ENCODE results near the gene SIRT6.
"Not testable (repeated sequence)": the region's sequence is repeated elsewhere in the genome, so short reads cannot be mapped to it uniquely, and the experiment has no call there.

The SIRT6 gene

DNA sequence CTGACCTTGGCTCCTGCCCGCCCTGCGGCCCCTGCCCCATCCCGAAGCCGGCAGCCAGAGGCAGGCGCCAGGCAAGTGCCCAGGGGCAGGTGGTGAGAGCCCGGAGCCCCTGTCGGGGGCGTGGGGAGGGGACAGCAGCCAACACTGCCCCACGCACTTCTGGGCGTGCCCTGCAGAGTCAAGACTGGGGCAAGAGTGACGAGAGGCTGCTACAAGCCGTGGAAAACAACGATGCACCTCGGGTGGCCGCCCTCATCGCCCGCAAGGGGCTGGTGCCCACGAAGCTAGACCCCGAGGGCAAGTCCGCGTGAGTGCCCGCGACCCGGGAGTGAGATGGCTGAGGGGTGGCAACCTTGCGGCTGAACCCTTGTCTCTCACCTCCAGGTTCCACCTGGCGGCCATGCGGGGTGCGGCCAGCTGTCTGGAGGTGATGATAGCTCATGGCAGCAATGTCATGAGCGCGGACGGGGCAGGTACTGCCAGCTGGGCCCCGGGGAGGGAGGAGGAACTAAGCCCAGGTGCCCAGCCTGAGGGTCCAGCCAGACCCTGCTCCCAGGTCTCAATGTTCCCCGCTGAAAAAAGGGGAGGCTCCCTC is 17.4 kb upstream of the SIRT6 start:
- DNase-seq (ENCODE audit: low spot score), result no peak

DNA sequence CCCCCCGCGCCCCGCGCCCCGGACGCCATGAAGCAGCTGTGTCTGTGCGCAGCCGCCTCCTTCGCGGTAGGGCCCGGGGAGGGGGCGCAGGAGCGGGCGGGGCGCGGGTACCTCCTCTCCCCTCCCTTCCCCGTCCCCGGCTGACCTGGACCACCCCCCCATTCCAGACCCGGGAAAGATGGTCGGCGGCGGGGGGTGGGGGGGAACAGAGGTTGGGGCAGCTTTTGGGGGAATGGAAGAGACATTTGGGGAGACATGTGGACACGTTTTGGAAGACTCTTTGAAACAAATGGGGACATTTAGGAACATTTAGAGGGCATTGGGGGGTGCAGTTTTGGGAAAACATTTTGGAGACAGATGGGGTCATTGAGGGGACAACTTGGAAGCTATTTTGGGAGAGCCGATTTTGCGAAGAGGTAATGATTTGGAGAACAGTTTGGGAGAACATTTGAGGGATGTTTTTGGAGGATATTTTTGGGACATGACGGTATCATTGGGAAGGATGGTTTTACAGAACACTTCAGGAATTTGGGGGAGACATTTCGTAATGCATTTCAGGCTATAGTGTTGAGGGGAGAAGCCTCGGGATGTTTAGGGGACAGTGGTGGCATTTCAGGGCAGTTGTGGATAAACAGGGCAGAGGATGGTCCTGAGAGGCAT is 16.2 kb upstream of the SIRT6 start:
- DNase-seq (ENCODE audit: low spot score), result no peak

DNA sequence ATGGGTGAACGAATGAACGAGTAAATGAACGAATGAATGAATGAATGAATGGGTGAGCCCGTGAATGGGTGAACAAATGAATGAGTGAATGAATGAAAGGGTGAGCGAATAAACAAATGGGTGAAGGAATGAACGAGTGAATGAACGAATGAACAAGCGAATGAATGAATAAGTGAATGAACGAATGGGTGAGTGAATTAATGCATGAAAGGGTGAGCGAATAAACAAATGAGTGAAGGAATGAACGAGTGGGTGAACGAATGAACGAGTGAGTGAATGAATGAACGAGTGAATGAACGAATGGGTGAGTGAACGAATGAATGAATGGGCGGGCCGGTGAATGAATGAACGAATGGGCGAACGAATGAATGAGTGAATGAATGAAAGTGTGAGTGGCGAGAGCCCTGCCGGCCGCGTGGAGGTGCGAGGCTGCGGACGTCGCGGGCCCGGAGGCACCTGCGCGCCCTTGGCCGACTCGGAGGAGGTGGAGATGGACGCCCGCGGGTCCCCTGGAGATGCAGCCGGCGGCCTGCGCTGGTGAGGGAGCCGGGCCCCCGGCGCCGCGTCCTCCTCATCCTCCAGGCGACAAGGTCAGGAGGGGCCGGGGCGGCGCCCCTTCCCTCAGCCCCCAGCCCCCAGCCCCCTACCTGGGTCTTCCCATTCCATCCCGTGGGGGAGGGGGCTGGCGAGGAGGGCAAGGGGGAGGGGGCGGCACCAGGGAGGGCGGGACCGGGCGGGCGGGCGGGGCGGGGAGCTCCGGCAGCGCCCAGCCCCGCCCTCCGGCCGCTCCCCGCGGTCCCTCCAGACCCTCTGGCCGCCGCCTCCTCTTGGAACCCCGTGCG is 15.5 kb upstream of the SIRT6 start:
- DNase-seq (ENCODE audit: low spot score), result no peak

DNA sequence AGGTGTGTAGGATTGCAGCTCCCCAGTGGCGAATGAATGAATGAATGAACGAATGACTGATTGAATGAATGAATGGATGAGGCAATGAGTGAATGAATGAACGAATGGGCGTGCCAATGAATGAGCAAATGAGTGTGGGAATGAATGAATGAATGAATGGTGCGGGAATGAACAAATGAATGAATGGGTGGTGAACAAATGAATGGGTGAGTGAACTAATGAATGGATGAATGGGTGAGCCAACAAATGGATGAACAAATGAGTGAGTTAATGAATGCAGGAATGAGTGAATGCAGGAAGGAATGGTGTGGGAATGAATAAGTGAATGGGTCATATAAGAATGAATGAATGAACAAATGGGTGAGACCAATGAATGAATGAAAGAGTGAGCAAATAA is 14.9 kb upstream of the SIRT6 start:
- no peak for DNase-seq (ENCODE audit: low spot score)

DNA sequence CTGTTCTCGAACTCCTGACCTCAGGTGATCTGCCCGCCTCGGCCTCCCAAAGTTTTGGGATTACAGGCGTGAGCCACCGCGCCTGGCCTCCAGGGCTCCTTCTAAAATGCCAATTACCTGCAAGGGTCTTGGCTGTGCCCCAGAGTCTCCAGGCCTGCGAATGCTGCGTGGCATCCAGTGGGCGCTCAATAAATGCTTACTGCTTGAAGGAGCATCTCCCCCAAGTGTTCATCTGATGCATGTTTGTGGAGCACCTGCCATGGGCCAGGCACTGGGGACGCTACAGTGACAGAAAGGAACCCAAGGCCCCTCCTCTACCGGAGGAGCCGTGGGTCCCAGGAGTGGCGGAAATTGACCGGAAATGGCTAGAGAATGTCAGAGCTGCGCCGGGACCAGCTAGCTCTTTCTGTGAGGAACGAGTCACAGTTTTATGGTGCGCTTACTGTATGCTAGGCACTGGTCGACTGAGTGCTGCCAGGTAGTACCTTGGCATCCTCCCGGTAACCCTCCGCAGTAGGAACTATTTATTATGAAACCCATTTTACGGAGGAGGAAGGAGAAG is 14.3 kb upstream of the SIRT6 start:
- DNase-seq (ENCODE audit: low spot score), result no peak

DNA sequence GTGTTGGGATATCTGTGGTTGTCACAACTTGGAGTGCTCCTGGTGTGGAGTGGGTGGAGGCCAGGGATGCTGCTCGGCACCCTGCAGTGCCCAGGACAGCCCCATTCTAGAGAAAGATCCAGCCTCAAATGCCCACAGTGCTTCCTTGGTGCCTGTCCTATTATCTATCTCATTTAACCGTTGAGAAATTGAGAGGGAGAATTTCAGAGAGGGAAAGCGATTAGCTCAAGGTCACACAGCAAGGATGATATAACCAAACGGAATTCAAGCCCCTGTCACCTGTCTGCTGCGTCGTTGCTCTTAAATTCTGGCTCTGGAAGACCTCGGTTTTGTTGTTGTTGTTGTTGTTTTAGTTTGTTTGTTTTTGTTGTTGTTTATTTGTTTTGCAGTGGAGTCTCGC is 13.6 kb upstream of the SIRT6 start:
- DNase-seq (ENCODE audit: low spot score), result no peak

DNA sequence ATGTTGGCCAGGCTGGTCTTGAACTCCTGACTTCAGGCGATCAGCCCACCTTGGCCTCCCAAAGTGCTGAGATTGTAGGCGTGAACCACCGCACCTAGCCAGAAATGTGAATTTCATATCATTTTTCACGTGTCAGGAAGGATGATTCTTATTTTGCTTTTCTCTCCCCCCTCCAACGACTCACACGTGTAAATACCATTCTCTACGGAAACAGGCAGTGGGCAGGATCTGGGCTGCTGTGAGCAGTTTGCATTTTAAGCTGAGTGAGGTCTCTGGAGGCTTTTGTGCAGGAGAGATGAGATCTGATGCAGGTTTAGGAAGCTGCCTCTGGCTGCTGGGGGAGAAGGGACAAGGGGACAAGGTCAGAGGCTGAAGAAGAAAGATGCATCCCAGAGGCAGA is 12.0 kb upstream of the SIRT6 start:
- DNase-seq (ENCODE audit: low spot score), result no peak

DNA sequence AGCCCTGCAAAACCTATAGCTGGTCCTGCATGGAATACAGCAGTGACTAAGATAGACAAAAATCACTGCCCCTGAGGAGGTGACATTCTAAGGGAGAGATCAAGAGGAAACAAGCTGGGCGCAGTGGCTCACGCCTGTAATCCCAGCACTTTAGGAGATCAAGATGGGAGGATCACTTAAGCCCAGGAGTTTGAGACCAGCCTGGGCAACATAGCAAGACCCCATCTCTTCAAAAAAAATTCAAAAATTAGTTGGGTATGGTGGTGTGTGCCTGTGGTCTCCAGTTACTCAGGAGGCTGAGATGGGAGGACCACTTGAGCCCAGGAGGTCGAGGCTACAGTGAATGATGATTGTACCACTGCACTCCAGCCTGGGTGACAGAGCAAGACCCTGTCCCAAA is 10.2 kb upstream of the SIRT6 start:
- DNase-seq (ENCODE audit: low spot score), result not testable (repeated sequence)

DNA sequence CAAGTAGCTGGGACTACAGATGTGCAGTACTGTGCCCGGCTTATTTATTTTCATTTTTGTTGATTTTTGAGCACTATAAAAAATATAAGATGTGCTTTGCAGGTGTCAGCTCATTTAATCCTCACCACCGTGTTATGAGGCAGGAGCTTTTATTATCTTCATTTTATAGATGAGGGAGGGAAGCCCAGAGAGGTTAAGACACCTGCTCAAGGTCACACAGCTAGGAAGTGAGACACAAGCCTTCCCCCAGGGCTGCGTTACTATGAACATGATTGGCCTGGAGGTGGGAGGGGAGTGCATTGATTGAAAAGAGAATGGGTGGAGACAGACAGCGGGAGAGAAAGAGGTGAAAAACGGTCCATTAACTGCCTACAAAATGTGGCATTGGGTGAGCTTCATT is 7.3 kb upstream of the SIRT6 start:
- no peak for DNase-seq (ENCODE audit: low spot score)

DNA sequence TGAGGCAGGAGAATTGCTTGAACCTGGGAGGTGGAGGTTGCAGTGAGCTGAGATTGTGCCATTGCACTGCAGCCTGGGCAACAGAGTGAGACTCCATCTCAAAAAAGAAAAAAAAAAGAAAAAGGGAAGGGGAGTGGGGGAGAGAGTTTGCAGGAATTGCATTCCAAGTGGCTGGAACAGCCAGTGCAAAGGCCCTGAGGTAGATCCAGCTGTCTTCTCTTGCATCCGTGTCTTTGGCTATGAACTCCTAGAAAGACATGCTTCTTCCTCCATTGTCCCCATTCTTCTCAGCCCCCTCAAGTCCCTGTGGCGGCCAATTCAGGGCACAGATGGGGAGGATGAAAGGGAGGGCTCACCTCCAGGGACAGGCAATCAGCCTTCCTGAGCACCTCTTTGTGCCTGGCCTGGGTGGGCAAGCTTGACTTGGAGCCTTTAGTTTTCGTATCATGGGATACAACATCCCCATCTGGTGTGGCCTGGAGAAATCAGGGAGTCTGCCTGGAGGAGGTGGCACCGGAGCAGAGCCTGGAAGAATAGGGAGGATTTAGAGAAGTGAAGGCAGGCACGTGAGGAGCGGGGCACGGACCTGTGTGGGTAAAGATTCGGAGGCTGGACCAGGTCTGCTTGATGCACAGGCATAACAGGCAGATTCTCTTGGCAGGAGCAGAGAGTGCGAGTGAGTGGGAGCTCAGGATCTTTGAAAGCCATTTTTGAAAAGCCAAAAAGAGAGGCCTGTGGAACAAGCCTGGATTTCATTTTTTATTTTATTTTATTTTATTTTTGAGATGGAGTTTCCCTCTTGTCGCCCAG is 5.2 kb upstream of the SIRT6 start:
- DNase-seq (ENCODE audit: low spot score), result no peak

DNA sequence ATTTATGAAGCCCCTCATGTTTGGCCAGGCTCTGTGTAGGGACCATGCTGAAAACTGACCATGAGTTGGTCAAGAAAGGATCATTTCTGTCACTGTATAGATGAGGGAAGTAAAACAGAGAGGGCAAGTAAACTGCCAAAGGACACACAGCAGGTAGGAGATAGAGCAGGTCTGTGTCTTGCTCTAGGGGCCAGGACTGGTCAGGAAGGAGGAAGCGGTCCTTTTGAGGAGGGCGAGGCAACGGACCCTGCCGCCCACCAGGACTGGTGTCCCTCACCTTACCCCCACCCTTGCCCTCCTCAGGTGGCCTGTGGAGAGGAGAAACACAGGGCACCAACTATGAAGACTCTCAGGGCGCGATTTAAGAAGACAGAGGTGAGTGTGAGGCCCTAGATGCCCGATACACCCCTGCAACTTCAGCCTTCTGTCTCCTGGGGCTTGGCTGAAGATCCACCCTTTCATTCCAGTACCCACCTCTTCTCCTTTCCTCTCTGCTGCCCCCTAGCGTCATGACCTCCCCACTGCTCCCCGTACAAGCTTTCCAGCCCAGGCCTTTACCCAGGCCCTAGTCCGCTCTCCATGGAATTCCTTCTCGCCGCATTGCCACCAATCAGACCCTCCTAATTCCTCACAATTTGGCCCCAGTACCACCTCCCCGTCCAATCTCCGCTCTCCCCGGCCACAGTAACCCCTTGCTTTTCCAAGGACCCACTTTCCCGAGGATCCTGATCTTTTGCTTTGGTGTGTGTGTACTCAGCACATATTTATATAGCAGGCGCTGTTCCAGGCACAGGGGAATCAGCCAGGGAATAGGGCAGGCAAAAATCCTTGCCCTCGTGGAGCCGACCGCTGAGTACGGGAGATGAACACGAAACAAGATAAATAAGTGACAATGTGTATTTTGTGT is 4.0 kb upstream of the SIRT6 start:
- DNase-seq (ENCODE audit: low spot score), result peak; percentile 78

DNA sequence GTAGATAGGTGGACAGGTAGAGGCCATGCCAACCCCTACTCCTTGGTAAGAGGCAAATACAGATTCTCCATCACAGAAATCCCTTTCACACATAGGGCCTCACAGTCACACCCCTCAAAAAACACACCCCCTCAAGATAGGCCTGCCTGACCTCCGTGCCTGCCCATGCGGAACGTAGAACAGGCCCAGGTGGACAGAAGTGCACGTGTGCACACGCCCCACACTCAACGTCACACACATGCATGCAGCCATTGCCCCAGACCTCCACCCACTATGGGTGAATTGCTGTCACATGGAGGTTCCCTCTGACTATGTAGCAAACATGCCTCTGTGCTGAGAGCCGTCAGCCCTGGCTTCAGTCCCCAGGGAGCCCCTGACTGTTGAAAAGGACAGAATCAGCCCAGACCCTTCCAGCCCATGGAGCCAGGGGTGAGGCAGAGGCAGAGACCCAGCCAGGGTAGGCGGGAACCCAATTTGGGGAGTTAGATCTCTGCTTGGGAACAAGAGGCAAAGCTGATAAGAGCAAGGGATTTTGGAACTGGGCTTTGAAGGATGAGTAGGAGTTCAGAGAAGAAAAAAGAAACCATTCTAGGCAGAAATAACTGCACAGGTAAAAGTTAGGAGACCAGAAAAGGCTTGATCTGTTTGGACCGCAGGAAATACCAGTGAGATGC is 3.2 kb upstream of the SIRT6 start:
- DNase-seq (ENCODE audit: low spot score), result no peak

DNA sequence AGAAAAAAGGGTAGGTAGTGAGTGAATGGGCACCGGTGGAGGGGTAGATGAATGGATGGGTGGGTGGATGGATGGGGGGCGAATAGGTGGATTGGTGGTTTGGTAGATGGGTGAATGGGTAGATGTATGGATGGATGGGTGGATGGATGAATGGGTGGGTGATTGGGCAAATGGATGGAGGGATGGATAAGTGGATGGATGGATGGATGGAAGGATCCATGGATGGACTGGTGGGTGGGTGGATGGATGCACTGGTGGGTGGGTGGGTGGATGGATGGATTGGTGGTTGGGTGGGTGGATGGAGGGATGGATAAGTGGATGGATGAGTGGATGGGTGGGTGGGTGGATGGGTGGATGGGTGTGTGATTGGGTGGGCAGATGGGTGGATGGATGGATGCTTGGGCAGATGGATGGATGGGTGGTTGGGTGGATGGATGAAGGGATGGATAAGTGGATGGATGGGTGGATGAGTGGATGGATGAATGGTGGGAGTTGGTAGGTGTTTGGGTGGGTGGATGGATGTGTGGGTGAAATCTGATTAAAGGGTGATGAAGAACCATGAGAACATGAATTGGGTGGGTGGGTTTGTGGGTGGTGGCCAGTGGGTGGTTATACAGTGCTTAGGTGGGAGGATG is 2.5 kb upstream of the SIRT6 start:
- no peak for DNase-seq (ENCODE audit: low spot score)

DNA sequence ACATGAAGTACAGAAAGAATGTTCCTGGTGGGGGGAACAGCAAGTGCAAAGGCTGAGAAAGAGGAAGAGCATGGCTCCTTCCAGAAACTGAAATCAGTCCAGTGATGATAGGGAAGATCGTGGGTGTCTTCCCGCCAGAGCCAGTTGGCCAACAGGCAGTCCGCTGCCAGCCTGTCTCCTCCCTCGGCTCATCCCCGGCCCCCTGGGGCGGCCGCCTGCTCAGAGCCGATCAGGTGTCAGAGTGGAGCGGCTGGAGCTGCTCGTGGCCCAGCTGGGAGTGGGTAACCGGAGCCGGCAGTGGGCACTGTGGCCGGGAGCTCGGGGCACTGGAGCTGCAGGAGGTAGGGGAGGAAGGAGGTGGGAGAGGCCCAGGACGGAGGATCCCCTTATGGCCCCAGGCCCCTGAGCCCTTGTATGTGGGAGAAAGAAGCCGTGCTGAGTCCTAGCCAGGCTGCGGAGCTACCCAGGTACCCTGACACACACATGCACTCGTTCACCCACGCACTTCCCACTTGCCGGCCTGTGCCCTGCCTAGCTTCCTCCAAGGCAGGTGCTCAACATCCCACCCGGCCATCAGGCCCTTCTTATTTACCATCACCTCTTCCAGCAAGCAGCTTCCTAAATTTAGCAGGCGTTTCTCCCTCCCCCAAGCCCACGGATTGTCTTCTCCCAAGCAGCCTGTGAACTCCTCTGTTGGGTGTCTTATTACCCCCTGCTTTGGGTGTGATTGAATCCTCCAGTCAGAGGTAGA is 1.8 kb upstream of the SIRT6 start:
- DNase-seq (ENCODE audit: low spot score), result no peak

DNA sequence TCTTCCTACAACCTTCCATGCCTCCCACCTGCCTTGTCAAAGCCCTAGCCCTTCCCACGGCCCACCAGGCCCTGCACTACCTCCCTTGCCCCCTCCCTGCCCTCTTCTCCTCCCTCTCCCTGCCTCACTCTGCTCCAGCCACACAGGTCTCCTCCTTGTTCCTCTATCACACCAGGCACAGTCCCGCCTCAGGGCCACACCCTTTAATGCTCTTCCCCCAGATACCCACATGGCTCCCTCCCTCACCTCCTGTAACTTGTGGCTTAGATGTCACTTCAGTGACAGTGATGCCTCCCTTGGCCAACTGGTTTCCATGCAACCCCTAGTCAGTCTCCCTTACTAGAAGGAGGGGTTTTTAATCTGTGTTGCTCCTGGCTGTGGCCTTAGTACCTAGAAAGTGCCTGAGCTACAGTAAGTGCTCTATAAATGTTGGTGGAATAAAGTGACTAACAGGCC is 1.3 kb downstream of the SIRT6 start:
- no peak for DNase-seq (ENCODE audit: low spot score)

DNA sequence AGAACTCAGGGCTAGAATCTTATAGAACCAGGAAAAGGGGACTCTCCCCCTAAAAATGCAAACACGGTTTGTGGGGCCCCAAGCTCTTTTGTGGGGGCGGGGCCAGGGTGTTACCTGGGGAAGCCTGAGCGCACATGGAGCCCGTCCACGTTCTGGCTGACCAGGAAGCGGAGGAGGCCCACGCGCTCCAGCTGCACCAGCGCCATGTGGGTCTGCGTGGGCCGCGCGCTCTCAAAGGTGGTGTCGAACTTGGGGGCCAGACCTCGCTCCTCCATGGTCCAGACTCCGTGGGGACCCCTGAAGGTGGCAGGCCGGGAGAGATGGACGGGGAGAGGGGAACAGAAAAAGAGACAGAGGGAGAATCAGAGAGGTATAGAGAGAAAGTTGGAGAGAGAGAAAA is 3.4 kb downstream of the SIRT6 start:
- no peak for DNase-seq (ENCODE audit: low spot score)

DNA sequence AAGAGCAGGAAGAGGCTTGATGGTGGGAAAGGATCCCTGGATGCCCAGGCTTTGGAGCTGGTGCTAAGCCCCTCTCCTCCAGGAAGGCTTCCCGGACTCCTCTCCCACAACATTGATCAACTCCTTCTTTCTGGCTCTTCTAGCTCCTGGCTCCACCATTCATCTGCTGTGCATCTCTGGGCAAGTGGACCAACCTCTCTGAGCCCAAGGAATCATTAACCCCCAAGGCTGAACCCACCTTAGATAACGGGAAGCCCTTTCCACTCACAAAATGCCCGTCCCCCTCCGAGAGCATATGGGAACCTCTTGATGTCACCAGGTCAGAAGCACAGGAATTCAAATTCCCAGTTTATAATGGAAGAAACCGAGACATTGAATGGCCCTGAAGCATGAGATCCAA is 5.2 kb downstream of the SIRT6 start:
- no peak for DNase-seq (ENCODE audit: low spot score)

DNA sequence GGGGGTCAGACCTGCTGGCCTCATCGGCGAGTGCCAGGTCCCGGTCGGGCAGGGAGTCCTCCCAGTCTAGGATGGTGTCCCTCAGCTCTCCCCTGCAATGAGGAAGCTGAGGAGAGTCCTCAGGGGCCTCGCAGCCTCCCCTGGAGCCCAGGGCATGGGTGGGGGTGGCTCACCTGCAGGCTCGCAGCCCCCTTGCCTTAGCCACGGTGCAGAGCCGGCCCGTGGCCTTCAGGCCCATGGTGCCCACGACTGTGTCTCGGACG is 6.8 kb downstream of the SIRT6 start:
- DNase-seq (ENCODE audit: low spot score), result no peak

DNA sequence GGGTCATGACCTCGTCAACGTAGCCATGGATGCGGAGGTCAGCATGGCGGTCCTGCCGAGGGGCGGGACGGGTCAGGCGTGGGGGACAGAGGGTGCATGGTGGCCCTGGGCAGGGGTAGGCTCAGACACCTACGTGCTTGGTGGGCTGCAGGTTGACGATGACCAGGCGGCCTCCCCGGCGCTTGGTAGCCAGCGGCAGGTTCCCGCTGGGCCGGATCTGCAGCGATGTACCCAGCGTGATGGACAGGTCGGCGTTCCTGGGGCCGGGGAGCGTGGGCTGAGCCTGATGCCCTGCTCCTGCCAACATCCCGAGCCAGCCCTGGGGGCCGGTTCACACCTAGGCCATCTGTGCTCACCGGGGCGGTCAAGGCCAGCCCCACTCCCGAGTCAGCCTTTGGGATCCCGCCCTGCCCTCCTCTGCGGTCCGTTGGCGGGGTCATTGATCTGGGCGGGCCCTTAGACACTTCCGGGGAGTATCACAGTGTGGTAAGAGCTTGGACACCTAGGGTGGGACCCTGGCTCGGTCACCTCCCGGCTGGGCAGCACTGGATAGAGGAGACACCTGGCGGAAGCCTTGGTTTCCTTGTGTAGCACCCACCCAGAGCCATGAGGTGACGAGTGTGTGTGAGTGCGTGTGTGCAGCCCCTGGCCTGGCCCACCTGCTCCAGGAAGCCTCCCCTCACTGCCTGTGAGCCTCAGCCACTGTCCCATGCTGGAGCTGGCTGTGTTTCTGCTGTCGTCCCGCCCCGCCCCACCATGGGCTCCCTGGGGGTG is 7.3 kb downstream of the SIRT6 start:
- DNase-seq (ENCODE audit: low spot score), result no peak
